Measurements from ENCODE around the gene PEF1. TPM values are rescaled to one million over a fixed set of nuclear protein-coding genes. Genes with fewer than 3 reads are reported as not detected.

The PEF1 gene
- total RNA-seq, 1 experiment from 2014 or later: 56.3 TPM

DNA sequence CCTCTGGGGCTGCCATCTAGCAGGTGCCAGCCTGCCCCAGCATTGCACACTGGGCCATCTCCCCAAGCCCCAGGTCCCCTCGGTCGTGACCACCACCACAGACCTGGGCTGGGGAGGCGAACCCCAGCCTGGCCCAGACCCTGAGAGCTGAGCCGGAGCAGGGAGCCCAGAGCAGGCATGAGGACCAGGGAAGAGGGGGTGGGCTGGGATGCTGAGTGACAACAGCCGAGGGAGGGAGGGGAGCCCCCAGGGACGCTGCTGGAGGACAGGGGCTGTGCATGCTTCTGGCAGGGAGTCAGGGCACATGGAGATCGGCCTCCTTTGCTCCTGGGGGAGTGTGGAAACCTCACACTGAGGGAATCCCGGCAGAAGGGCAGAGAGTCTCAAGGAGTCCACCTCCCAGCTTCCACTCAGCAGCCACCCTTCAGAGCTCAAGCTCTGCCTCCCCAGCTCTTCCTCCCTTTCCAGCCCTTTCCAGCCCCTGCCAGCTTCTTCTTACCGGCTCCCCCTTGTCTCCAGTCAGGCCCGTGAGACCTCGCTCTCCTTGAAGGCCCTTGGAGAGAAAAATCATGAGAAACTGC is 23.7 kb upstream of the PEF1 start:
- ChIA-PET POLR2A (ENCODE audit: low non-redundant PET) (no interaction called here), CTCF (no interaction called here)
- Histone ChIP-seq H3K4me1 (ENCODE audit: insufficient read depth, low read length, poor library complexity, severe bottlenecking) (peaks cover 24% of the 10 kb centered on the region), H3K9me3 (ENCODE audit: low read depth, low read length, poor library complexity, severe bottlenecking) (no peaks in the 10 kb centered on the region), H3K36me3 (ENCODE audit: insufficient read depth, low read length, poor library complexity, severe bottlenecking) (no peaks in the 10 kb centered on the region), H3K27ac (ENCODE audit: low read depth, low read length, poor library complexity, severe bottlenecking) (no peak overlapping the region), H3K27me3 (replicated peaks; ENCODE audit: insufficient read depth, low read depth, low read length, poor library complexity) (no peaks in the 10 kb centered on the region), H3K4me3 (ENCODE audit: low read depth, low read length, poor library complexity, severe bottlenecking) (no peak overlapping the region)
- no peak for DNase-seq (ENCODE audit: low spot score)
- BruUV-seq (replicated peaks): no TSS peak
- intact Hi-C loops (cut with micrococcal nuclease; ENCODE audit: unreplicated experiment): no loop called here
- TF ChIP-seq, protein P1, sequence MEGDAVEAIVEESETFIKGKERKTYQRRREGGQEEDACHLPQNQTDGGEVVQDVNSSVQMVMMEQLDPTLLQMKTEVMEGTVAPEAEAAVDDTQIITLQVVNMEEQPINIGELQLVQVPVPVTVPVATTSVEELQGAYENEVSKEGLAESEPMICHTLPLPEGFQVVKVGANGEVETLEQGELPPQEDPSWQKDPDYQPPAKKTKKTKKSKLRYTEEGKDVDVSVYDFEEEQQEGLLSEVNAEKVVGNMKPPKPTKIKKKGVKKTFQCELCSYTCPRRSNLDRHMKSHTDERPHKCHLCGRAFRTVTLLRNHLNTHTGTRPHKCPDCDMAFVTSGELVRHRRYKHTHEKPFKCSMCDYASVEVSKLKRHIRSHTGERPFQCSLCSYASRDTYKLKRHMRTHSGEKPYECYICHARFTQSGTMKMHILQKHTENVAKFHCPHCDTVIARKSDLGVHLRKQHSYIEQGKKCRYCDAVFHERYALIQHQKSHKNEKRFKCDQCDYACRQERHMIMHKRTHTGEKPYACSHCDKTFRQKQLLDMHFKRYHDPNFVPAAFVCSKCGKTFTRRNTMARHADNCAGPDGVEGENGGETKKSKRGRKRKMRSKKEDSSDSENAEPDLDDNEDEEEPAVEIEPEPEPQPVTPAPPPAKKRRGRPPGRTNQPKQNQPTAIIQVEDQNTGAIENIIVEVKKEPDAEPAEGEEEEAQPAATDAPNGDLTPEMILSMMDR (conservative IDR thresholded peaks at IDR 0.05; ENCODE audit: low read depth, low read length): no peak
- no peak for TF ChIP-seq EZH2 (IDR thresholded peaks at IDR 0.05; ENCODE audit: borderline replicate concordance, low read depth, low read length, poor library complexity, severe bottlenecking)

DNA sequence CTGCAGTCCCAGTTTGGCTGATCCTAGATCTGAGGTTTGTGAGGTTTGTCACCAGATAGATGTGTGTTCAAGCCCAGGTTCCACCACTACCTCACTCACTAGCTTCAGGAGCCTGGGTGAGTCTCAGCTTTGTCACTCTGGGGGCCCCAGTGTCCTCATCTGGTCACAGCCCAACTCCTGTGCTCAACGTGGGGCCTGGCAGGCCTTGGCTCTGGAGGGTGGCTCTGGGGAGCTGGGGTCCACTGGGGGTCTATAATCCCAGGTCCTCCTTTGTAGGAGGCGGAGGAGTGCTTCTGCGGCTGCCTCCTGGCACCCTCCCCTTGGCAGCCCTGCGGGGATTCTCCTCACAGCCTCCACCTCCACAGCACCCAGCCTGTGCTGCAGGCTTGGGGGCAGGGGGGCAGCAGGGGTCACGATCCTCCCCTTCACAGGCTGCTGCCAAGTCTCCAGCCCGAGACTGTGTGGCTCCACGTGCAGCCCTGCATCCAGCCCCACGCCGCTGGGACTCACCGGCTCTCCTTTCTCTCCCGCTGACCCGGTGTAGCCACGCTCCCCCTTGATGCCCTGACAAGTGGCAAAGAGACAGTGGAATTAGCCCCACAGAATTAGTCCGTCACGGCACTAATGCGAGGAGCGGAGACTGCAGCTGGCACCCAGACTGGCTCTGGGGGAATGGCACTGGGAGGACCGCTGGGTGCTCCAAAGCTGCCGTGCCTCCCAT is 22.5 kb upstream of the PEF1 start:
- Histone ChIP-seq H3K9me3 (ENCODE audit: low read depth, low read length, poor library complexity, severe bottlenecking) (no peaks in the 10 kb centered on the region), H3K27me3 (replicated peaks; ENCODE audit: insufficient read depth, low read depth, low read length, poor library complexity) (no peaks in the 10 kb centered on the region), H3K27ac (ENCODE audit: low read depth, low read length, poor library complexity, severe bottlenecking) (no peak overlapping the region), H3K36me3 (ENCODE audit: insufficient read depth, low read length, poor library complexity, severe bottlenecking) (no peaks in the 10 kb centered on the region), H3K4me3 (ENCODE audit: low read depth, low read length, poor library complexity, severe bottlenecking) (no peak overlapping the region), H3K4me1 (ENCODE audit: insufficient read depth, low read length, poor library complexity, severe bottlenecking) (peaks cover 24% of the 10 kb centered on the region)
- BruUV-seq (replicated peaks): no TSS peak
- POLR2A ChIA-PET (ENCODE audit: low non-redundant PET): no interaction called here
- TF ChIP-seq EZH2 (IDR thresholded peaks at IDR 0.05; ENCODE audit: borderline replicate concordance, low read depth, low read length, poor library complexity, severe bottlenecking): no peak
- TF ChIP-seq, protein P1 (conservative IDR thresholded peaks at IDR 0.05; ENCODE audit: low read depth, low read length): no peak
- intact Hi-C loops (cut with micrococcal nuclease; ENCODE audit: unreplicated experiment): loop anchor here (2.0 kb wide), 1 partner anchor 38 kb away; the partner anchor contains the start of gene COL16A1
- CTCF ChIA-PET: interaction anchor here (0.8 to 1.0 kb wide), 3 partner anchors 78 to 122 kb away, joined by 3 to 5 read pairs (median 3); no protein-coding TSS in a partner anchor
- DNase-seq (ENCODE audit: low spot score): no peak

DNA sequence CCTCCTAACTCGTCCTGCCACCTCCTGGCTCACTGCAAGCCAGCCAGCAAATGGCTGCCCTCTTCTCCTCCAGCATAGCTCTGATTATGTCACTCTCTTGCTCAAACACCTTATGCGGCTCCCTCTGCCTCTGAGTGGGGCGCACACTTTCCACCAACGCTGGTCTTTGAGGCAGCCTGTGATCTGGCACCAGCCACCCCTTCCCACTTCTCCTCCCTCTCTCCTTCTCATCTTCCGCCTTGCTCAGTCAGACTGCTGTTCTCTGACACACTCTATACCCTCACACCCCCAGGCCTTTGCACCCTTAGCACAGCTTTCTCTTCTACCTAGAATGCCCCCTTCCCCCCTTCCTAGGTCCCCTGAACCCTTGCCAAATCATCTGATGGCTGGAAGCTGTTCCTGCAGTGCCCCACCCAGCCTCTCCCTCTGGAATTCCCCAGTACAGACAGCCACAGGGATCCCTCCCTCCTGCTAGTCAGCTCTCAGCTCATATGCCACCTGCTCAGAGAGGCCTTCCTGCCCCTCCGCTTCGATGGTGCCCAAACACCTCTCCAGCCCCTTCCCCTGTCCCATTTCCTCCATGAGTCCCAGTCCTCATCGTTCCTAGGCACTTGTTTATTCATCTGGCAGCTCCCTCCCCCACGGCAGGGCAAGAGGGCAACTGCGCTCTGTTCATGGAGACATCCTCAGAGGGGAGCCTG is 21.7 kb upstream of the PEF1 start:
- DNase-seq (ENCODE audit: low spot score): peak; percentile 18
- CTCF ChIA-PET: interaction anchor here (0.7 to 1.0 kb wide), 4 partner anchors 79 to 125 kb away, joined by 3 to 5 read pairs (median 3); no protein-coding TSS in a partner anchor
- TF ChIP-seq, protein P1 (conservative IDR thresholded peaks at IDR 0.05; ENCODE audit: low read depth, low read length): no peak
- TF ChIP-seq EZH2 (IDR thresholded peaks at IDR 0.05; ENCODE audit: borderline replicate concordance, low read depth, low read length, poor library complexity, severe bottlenecking): no peak
- BruUV-seq (replicated peaks): no TSS peak
- POLR2A ChIA-PET (ENCODE audit: low non-redundant PET): interaction anchor here (0.6 kb wide), 1 partner anchor 407 kb away, joined by 6 read pairs; the partner anchor contains the start of gene TMEM39B
- Histone ChIP-seq H3K27ac (ENCODE audit: low read depth, low read length, poor library complexity, severe bottlenecking) (peak overlapping the region; percentile 22), H3K4me1 (ENCODE audit: insufficient read depth, low read length, poor library complexity, severe bottlenecking) (peaks cover 24% of the 10 kb centered on the region), H3K27me3 (replicated peaks; ENCODE audit: insufficient read depth, low read depth, low read length, poor library complexity) (no peaks in the 10 kb centered on the region), H3K4me3 (ENCODE audit: low read depth, low read length, poor library complexity, severe bottlenecking) (no peak overlapping the region), H3K9me3 (ENCODE audit: low read depth, low read length, poor library complexity, severe bottlenecking) (no peaks in the 10 kb centered on the region), H3K36me3 (ENCODE audit: insufficient read depth, low read length, poor library complexity, severe bottlenecking) (no peaks in the 10 kb centered on the region)
- intact Hi-C loops (cut with micrococcal nuclease; ENCODE audit: unreplicated experiment): loop anchor here (2.0 kb wide), 1 partner anchor 38 kb away; the partner anchor contains the start of gene COL16A1

Data from A673 (cell line).